Measurements from ENCODE around the gene KCNH1.

KCNH1 gene

GRCh38 chr1:210633636-210634035 lies 500.3 kb downstream of the KCNH1 start:
- no peak for DNase-seq (ENCODE audit: low read depth)
- H3K4me3 ChIP-seq (ENCODE audit: control insufficient read depth, low read depth, low read length): no peak overlapping the region
- no peak for TF ChIP-seq CTCF (conservative IDR thresholded peaks at IDR 0.05; ENCODE audit: control insufficient read depth, insufficient read depth, low read depth, low read length)

- TF ChIP-seq CTCF (conservative IDR thresholded peaks at IDR 0.05; ENCODE audit: control insufficient read depth, insufficient read depth, low read depth, low read length): no peak
- H3K4me3 ChIP-seq (ENCODE audit: control insufficient read depth, low read depth, low read length): no peak overlapping the region
- no peak for DNase-seq (ENCODE audit: low read depth)
Measured at GRCh38 chr1:210633140-210633539, 500.8 kb downstream of the KCNH1 start.

- TF ChIP-seq CTCF (conservative IDR thresholded peaks at IDR 0.05; ENCODE audit: control insufficient read depth, insufficient read depth, low read depth, low read length): no peak
- no peak overlapping the region for H3K4me3 ChIP-seq (ENCODE audit: control insufficient read depth, low read depth, low read length)
- no peak for DNase-seq (ENCODE audit: low read depth)
Measured at GRCh38 chr1:210631399-210631798, 502.5 kb downstream of the KCNH1 start.

GRCh38 chr1:210629276-210629675 lies 504.7 kb downstream of the KCNH1 start:
- DNase-seq (ENCODE audit: low read depth): no peak
- no peak for TF ChIP-seq CTCF (conservative IDR thresholded peaks at IDR 0.05; ENCODE audit: control insufficient read depth, insufficient read depth, low read depth, low read length)

GRCh38 chr1:210627755-210628154 lies 506.2 kb downstream of the KCNH1 start:
- TF ChIP-seq CTCF (conservative IDR thresholded peaks at IDR 0.05; ENCODE audit: control insufficient read depth, insufficient read depth, low read depth, low read length): no peak
- DNase-seq (ENCODE audit: low read depth): no peak
- H3K4me3 ChIP-seq (ENCODE audit: control insufficient read depth, low read depth, low read length): no peak overlapping the region

More at GRCh38 chr1:210629276-210629675, 504.7 kb downstream of the KCNH1 start:
- no peak overlapping the region for H3K4me3 ChIP-seq (ENCODE audit: control insufficient read depth, low read depth, low read length)
